Pancreas (tissue), 10 donors: ENCODE results near the gene CHSY1. TPM values are rescaled to one million over a fixed set of nuclear protein-coding genes. Genes with fewer than 3 reads are reported as not detected.

ENCODE experiments used
- ATAC-seq, 4 donors: fragments of 200-7000 bp; cut with Tn5 transposase; one replicate each; pipeline versions ENCODE4 v1.8.0 to v1.9.1; 2020; ENCODE audit warnings: mild to moderate bottlenecking in 4 of 4, moderate library complexity in 4 of 4
- DNase-seq, 6 donors: peaks; one replicate each; pipeline ENCODE4 v3.0.0-alpha.2; 2020
- FAIRE-seq: peaks from 2 replicates; lab custom pipeline; 2012; peaks lifted over from hg19 to GRCh38; lab: Jason Lieb, UNC
- H3K27ac ChIP-seq, 4 donors: fragments of 200-600 bp; sonication (generic); 1 replicate in 3 of 4; 2 replicates in 1 of 4; pipeline versions ENCODE4 v1.5.0 to v1.8.0; 2020
- H3K27me3 ChIP-seq, 4 donors: fragments of 200-600 bp; one replicate each; pipeline ENCODE4 v1.8.0; 2021
- H3K36me3 ChIP-seq, 3 donors: fragments of 200-600 bp; sonication (generic) in 1 of 3; one replicate each; pipeline versions ENCODE4 v1.5.0 to v1.8.0; 2020 to 2021
- H3K4me1 ChIP-seq, 3 donors: fragments of 200-600 bp; one replicate each; pipeline ENCODE4 v1.8.0; 2021
- H3K4me3 ChIP-seq, 4 donors: fragments of 200-600 bp; sonication (generic) in 2 of 4; one replicate each; pipeline versions ENCODE4 v1.5.0 to v1.8.0; 2020 to 2021
- H3K9me3 ChIP-seq, 4 donors: fragments of 200-600 bp; one replicate each; pipeline ENCODE4 v1.8.0; 2021
- WGBS, 2 donors: extraction: QIAGEN DNeasy Blood & Tissue Kit; methylation state at CpG; one replicate each; pipeline ENCODE4 v1.1.7; 2013; 5-methylcytosine and 5-hydroxymethylcytosine counted together
- intact Hi-C, 3 donors: fragments of 100-400 bp; cut with DNase I; formaldehyde crosslinking; loops; one replicate each; pipeline versions ENCODE4 v1.11.1 to v1.14.2; 2022
- polyA plus RNA-seq, 2 donors: library from polyadenylated mRNA; stranded (reverse); fragments of 200-250 nt; gene quantifications; one replicate each; pipeline ENCODE4 v1.2.3, GENCODE V29; 2013
- total RNA-seq, 6 donors: library from RNA; stranded (reverse); fragmentation: NEBNext Ultra II Directional in 4 of 6; extraction: Animal tissue kit (Norgen Biotek cat#: 25700) in 4 of 6; gene quantifications; one replicate each; pipeline versions ENCODE4 v1.2.1 to v1.2.4, GENCODE V29; 2021 to 2023
- TF ChIP-seq, protein P1 (sequence below), 4 donors: fragments of 200-600 bp; sonication (generic) in 3 of 4; IDR thresholded peaks; one replicate each; pipeline versions ENCODE4 v1.5.0 to v1.8.0; 2021; ENCODE audit warnings: antibody characterized with exemption in 4 of 4
- donor health status: healthy with polysubstance abuse.
- donor health status: DM: no; HTN: no; CAD: no; lungs with moderate emphysema.
- donor health status: DM: no; HTN: no; CAD: no.
- donor health status: control.
- donor health status: control.
- donor health status: Bipolar disorder and iron deficiency.
- donor health status: DM: yes; HTN: yes; CAD: no.
- donor health status: DM: no; HTN: no; CAD: no.
- donor health status: DM: no; HTN: no; CAD: no.
- donor health status: DM: yes; HTN: yes; CAD: no.

The CHSY1 gene
- total and polyA plus RNA-seq, 8 donors, result 3.4 to 11.2 (median 5.5) TPM

DNA sequence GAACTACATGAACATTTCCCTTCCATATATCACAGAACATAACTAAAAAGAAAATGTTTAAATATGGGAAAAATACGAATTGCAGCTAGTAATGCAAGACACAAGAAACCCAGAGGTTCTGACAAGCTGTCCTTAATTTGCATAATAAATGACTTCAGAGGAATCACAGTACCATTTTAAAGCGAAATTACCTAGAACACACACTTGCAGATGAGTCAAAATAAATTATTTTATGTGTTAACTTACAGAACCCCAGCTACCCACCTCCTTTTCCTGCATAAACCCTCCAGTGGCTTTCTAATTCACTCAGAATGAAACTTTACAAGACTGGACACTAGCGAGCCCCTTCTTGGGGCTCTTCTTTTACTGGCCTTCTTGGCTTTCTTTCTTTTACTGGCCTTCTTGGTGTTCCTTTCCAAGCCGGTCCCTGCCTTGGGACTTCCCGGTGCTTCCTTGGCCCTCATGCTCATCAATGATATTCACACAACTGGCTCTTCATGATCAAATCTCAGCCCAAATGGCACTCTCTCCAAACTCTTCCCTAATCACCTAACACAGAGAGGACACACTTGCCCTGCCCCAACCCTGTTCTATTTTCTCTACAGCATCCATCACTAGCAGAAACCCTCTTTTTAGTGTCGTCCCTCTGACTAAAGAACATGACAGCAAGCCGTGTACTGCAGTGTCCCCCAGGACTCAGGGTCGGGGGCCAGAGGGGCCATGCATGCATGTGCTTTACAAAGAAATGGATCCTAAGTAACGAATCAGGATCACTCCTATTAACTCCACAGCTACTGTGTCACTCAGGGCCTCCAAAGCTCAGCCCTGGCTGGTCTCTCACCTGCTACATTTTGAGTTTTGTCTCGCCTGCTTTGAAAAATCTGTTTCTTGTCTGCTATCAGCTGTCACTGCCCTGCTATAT is 4.8 kb downstream of the CHSY1 start:
- no peak overlapping the region for H3K27ac ChIP-seq
- H3K4me1 ChIP-seq, result peaks cover 0 to 9% (median 7%) of the 10 kb centered on the region in 3 donors
- ATAC-seq (no peak), FAIRE-seq (no peak), DNase-seq (no peak)
- no peaks in the 10 kb centered on the region for H3K27me3 ChIP-seq
- no peaks in the 10 kb centered on the region for H3K36me3 ChIP-seq
- intact Hi-C loops, result no loop called here
- 86 to 91% methylated on average over 10 of the region's 10 CpGs for WGBS, 2 donors
- TF ChIP-seq, protein P1, sequence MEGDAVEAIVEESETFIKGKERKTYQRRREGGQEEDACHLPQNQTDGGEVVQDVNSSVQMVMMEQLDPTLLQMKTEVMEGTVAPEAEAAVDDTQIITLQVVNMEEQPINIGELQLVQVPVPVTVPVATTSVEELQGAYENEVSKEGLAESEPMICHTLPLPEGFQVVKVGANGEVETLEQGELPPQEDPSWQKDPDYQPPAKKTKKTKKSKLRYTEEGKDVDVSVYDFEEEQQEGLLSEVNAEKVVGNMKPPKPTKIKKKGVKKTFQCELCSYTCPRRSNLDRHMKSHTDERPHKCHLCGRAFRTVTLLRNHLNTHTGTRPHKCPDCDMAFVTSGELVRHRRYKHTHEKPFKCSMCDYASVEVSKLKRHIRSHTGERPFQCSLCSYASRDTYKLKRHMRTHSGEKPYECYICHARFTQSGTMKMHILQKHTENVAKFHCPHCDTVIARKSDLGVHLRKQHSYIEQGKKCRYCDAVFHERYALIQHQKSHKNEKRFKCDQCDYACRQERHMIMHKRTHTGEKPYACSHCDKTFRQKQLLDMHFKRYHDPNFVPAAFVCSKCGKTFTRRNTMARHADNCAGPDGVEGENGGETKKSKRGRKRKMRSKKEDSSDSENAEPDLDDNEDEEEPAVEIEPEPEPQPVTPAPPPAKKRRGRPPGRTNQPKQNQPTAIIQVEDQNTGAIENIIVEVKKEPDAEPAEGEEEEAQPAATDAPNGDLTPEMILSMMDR (IDR thresholded peaks at IDR 0.05), result no peak
- no peaks in the 10 kb centered on the region for H3K9me3 ChIP-seq
- no peak overlapping the region for H3K4me3 ChIP-seq

DNA sequence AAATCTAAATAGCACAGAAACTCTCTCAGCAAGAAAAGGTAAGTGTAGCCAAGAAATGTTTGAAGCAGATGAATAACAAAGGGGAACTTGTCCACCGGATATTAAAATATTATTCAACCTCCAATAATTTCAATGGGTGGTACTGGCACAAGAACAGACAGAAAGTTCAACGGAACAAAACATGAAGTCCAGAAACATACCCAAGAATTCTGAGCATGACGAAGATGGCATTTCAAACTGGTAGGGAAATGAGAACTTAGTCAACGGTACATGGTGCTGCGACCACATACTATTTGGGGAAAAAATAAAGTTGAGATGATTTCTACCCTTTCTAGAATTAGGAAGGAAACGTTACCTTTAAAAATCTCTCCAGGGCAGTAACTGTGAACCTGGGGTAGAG is 5.5 kb downstream of the CHSY1 start:
- Histone ChIP-seq H3K4me1 (peaks cover 0 to 9% (median 7%) of the 10 kb centered on the region in 3 donors), H3K36me3 (no peaks in the 10 kb centered on the region), H3K4me3 (no peak overlapping the region), H3K9me3 (no peaks in the 10 kb centered on the region), H3K27me3 (no peaks in the 10 kb centered on the region), H3K27ac (no peak overlapping the region)
- DNase-seq, result no peak
- 79 to 84% methylated on average over 6 of the region's 6 CpGs for WGBS, 2 donors
- FAIRE-seq, result no peak
- intact Hi-C loops, result no loop called here
- ATAC-seq, result no peak
- TF ChIP-seq, protein P1 (IDR thresholded peaks at IDR 0.05), result no peak

DNA sequence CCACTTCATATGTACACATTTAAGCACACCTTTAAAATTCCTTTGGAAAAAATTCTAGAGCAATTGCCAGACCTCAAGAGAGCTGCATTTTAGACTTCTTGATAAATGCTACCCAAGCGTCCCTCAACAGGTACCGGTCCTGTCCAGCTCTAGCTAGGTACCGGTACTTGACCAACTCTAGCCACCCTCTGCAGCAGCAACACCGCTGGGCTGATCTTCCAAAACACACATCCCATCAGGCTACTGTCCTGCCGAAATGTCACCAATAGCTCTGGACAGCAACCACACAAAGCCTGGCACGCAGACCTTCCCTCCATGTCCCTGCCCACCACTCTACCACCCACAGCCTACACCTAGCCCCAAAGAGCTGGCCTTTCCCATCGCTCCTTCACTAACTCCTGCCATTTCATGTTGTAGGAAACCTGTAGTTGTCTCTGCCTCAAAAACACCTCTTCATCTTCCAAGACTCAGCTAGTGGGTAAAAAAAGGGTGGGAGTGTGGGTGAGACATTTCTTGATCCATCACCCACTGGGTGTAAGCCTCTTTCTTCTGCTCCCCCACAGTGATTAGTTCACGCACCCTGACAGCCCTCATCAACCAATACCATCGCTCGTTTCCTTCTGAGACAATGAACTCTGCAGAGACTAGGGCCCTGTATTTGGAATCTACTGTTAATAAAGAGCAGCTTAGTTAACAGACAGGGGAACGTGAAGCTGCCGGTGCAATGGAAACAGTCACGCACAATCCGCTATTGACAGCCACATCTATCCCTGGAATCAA is 6.8 kb downstream of the CHSY1 start:
- intact Hi-C loops, result no loop called here
- no peak overlapping the region for H3K27ac ChIP-seq
- FAIRE-seq, result no peak

DNA sequence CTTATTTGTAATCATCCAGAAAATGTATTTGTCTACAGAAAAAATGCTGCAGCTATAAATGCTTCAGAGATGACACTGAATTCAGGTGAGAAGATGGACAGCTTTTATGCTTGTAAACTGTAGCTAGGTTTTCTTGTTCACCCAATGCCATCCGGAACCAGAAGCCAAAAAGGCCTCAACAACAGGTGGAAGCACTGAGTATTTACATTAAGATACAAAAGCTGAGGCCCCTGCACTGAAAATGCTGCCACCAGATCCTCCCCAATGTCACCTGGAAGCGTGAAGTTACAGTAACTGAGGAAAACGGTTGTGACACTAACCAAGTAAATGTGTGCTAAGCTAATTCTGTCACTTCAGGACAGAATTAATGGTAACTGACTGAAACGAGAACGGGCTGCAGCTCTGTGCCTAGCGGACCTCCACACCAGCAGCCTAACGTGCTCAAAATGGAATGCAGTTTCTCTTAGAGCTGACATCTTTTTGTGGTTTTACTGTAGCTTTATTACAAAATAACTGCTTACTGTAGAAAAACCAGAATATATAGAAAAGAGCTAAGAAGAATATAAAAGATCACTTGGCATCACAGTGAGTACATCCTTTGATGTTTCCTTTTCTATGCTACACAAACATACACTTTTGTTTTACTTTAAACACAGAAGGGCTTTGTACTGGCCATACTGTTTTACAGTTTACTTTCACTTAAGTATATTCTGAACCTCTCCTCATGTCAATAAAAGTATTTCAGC is 7.6 kb downstream of the CHSY1 start:
- TF ChIP-seq, protein P1 (IDR thresholded peaks at IDR 0.05), result no peak
- no peak for FAIRE-seq
- Histone ChIP-seq H3K36me3 (no peaks in the 10 kb centered on the region), H3K9me3 (no peaks in the 10 kb centered on the region), H3K27me3 (no peaks in the 10 kb centered on the region), H3K4me1 (peaks cover 0 to 5% (median 0%) of the 10 kb centered on the region in 3 donors), H3K4me3 (no peak overlapping the region), H3K27ac (no peak overlapping the region)
- no peak for DNase-seq
- ATAC-seq, result no peak
- WGBS, 2 donors, result 62 to 67% methylated on average over 7 of the region's 7 CpGs
- intact Hi-C loops, result no loop called here

More for the DNA sequence above, 6.8 kb downstream of the CHSY1 start:
- peaks cover 0 to 12% (median 5%) of the 10 kb centered on the region in 3 donors for H3K4me1 ChIP-seq
- H3K9me3 ChIP-seq, result no peaks in the 10 kb centered on the region
- DNase-seq, result no peak
- H3K27me3 ChIP-seq, result no peaks in the 10 kb centered on the region
- ATAC-seq, result no peak
- H3K4me3 ChIP-seq, result no peak overlapping the region
- TF ChIP-seq, protein P1 (IDR thresholded peaks at IDR 0.05), result no peak
- no peaks in the 10 kb centered on the region for H3K36me3 ChIP-seq
- WGBS, 2 donors, result 94 to 98% methylated on average over 14 of the region's 14 CpGs
